ENCODE results near the gene MRTFA.
"Not testable (repeated sequence)": the region's sequence is repeated elsewhere in the genome, so short reads cannot be mapped to it uniquely, and the experiment has no call there.

MRTFA gene

GRCh38 chr22:40406063-40406890, 230.2 kb downstream of the MRTFA start:
- DNase-seq = no peak

GRCh38 chr22:40405178-40406062, 231.1 kb downstream of the MRTFA start:
- DNase-seq = no peak

GRCh38 chr22:40404251-40405177, 232.0 kb downstream of the MRTFA start:
- DNase-seq = no peak

- no peak for DNase-seq
Observed at GRCh38 chr22:40403651-40404050, 232.9 kb downstream of the MRTFA start.

- no peak for DNase-seq
Observed at GRCh38 chr22:40403141-40403540, 233.4 kb downstream of the MRTFA start.

- no peak for DNase-seq
Observed at GRCh38 chr22:40401981-40402406, 234.5 kb downstream of the MRTFA start.

- no peak for DNase-seq
Observed at GRCh38 chr22:40401532-40401931, 235.0 kb downstream of the MRTFA start.

GRCh38 chr22:40400159-40400558, 236.4 kb downstream of the MRTFA start:
- DNase-seq = no peak

- no peak for DNase-seq
Observed at GRCh38 chr22:40399621-40400020, 236.9 kb downstream of the MRTFA start.

GRCh38 chr22:40397396-40397795, 239.1 kb downstream of the MRTFA start:
- DNase-seq = no peak

GRCh38 chr22:40396882-40397281, 239.6 kb downstream of the MRTFA start:
- DNase-seq = peak; percentile 68

GRCh38 chr22:40395607-40396006, 240.9 kb downstream of the MRTFA start:
- no peak for DNase-seq

GRCh38 chr22:40394607-40395006, 241.9 kb downstream of the MRTFA start:
- no peak for DNase-seq

GRCh38 chr22:40392618-40393017, 243.9 kb downstream of the MRTFA start:
- DNase-seq = no peak

- no peak for DNase-seq
Observed at GRCh38 chr22:40391417-40391816, 245.1 kb downstream of the MRTFA start.

- DNase-seq = no peak
Observed at GRCh38 chr22:40388231-40388630, 248.3 kb downstream of the MRTFA start.

- peak; percentile 22 for DNase-seq
Observed at GRCh38 chr22:40387746-40388145, 248.8 kb downstream of the MRTFA start.

- no peak for DNase-seq
Observed at GRCh38 chr22:40385036-40385782, 251.3 kb downstream of the MRTFA start.

GRCh38 chr22:40383905-40384304, 252.6 kb downstream of the MRTFA start:
- no peak for DNase-seq

- DNase-seq = no peak
Observed at GRCh38 chr22:40381461-40381860, 255.1 kb downstream of the MRTFA start.

- DNase-seq = not testable (repeated sequence)
Observed at GRCh38 chr22:40378448-40378847, 258.1 kb downstream of the MRTFA start.

- no peak for DNase-seq
Observed at GRCh38 chr22:40377931-40378330, 258.6 kb downstream of the MRTFA start.
